HG03354 (cell line): Measurements from ENCODE around the gene ZNF236.

Source experiments
- ATAC-seq: cut with Tn5 transposase; IDR thresholded peaks from one replicate; pipeline ENCODE4 v1.9.1; 2021; ENCODE audit warnings: mild to moderate bottlenecking; ENCODE audit not compliant: unreplicated experiment, poor library complexity, severe bottlenecking

Gene ZNF236

DNA sequence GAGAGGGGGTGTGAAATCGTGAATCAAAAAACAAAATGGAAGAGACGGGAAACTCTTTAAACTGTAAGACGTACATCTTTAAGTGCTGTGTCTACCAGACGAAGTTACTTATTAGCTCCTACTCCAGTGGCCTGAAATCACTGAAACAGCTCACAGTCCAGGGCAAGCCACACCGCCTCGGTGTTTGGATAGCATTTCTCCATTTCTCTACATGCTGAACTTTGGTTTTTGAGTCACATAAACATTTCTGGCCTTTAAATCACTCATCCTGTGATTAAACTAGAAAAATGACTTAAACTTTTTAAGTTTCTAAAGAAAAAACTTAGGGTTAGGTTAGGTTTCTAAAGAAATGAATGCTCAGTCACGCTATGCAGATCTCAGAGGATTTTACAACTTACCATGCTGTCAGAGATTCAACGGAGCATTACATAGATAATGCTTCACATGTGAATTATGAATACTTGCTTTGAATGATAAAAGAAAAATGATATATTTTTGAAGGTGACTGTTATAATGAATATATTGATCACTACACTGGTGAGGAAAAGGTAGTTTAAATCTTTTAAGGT lies 171.8 kb downstream of the ZNF236 start:
- no peak for ATAC-seq

DNA sequence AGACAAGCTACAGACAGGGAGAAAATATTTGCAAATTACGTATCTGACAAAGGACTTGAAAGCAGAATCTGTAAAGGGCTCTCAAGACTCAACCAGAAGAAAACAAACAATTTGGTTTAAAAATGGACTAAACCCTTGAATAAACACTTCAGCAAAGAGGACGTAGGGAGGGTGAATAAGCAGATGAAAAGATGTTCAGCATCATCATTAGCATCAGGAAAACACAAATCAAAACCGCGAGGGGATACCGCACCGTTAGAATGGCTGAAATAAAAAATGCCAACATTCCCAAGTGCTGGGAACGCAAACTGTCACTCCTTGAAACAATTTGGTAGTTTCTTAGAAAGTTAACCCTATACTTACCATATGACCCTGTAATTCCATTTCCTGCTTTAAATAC lies 173.5 kb downstream of the ZNF236 start:
- no peak for ATAC-seq

DNA sequence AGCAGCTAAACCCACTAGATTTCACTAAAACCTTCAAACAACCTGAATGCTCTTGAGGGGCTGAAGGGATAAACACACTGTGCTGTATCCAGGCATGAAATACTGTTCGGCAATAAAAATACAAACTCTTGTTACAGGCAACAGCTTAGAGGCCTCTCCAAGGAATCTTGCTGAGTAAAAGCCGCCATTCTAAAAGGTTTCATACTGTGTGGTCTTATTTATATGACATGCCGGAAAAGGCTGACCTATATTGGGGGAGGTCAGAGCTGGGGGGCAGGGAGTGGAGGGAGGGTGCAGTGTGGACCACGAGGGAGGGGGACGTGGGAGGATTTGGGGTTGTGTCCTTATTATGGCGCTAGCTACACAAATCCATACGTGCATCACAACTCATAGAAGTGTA lies 174.1 kb downstream of the ZNF236 start:
- ATAC-seq: no peak

DNA sequence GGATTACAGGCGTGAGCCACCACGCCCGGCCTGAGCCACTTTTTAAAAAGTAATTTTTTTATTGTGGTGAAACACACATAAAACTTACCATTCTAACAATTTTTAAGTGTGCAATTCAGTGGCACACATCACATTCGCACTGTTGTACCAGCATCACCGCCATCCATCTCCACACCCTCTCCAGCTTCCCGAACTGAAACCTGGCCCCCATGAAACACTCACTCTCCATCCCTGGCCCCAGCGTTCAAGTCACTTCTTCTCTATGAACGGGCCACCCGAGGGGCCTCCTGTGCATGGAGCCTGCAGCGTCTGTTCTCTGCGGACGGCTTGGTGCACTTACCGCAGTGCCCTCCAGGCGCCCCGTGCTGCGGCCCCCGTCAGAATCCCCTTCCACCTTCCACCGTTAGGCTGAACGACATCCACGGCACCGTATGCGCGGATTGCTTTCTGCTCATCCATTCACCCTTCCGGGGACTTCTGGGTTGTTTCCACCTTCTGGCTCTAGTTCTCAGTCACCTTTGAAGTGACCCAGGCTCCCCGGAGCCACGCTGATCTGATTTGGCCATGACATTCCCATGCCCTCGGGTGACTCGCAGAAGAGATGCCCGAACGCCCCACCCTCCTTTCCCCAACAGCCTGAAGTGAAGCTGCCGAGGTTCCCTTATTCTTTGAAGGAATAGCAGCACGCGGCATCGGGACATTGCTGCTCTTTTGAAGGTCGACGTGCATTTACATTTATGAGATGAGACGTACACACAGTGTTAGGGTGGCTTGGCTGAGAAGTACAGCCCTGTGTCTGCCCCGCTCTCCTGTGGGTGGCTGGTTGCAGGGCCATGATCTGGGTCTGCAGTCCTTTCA lies 175.8 kb downstream of the ZNF236 start:
- no peak for ATAC-seq

DNA sequence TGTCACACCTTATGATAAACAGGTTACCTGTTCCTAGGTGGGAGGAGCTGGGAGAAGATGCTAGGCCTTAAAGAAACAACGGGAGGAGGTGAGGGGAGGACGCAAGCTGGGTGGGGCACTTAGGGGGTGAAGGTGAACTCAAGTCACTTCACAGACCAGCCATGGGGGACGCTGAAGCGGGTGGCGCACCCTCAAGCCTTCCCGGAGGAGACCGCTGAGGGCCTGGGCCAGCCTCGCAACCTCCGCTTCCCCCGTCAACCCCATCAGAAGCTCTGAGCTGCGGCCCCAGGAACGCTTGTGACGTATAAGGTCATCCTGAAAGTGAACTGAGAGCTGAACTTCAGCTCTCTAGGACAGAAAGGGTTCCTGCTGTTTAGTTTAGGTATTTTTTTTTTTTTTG lies 176.7 kb downstream of the ZNF236 start:
- no peak for ATAC-seq

DNA sequence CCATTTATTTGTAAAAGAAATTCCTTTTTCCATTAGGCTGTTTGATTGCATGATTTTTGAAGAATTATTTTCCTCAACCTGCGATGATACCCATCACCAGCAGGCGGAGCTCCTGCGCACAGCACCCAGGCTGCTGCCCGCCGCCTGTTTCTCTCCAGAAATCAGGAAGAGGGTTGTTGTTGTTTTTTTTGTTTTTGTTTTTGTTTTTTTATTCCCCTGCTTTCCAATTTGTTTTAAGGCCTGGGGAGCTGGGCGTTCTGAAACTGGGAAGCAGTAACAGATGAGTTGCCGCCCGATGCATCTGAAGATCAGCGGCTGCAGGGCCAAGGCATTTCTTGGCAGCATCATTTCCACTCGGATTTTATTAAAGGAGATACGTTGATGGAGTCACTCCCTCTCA lies 178.2 kb downstream of the ZNF236 start:
- ATAC-seq: peak; percentile 59

DNA sequence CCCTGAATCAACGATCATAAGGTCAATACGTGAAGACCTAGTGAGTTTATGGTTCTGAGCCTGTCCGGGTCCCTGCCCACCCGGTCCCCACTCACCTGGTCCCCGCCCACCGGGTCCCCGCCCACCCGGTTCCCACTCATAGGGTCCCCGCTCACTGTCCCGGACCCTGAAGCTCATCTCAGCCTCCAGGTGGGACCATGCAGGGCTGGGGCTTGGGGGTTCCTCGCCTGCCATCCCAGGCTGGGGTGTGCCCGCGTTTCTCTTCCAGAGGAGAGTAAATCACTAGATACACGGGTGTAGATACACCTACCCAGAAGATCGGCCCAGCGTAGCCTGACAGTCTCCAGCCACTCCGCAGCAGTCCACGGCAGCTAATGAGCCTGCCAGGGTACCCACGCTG lies 178.7 kb downstream of the ZNF236 start:
- no peak for ATAC-seq

DNA sequence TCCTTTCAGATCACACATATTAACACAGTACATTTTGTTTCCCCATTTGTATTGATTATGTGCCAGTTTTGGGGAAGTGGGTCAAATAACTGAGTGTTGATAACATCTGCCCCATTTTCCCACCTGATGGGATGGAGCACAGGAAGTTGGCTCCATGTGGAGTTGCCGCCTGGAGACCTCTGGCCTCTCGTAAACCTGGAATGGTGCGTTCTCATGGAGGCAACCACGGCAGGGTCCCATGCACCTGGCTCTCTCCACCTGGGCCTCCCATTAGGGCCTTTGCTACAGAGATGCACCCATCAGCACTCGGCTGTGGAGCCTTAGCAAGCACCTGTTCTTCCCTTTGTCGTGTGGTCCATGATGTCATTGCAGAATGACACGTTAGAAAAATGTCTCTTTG lies 179.6 kb downstream of the ZNF236 start:
- no peak for ATAC-seq

DNA sequence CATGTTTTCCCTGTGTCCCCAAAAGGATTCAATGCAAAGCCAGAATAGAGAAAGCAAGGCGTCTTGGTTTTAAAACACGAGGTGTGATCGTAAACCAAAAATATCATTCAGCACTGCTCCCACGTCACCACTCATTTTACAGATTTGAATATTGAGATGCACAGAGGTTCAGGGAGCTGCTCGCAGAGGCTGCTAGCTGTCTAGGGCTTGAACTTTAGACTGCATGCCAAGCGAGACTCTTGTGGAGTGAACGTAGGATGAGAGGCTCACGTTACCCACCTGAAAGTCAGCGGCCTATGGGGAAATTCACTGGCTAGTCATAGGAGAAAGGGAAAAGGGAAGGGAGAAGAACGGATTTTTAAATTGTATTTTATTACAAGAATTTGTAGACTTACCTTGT lies 180.1 kb downstream of the ZNF236 start:
- no peak for ATAC-seq

DNA sequence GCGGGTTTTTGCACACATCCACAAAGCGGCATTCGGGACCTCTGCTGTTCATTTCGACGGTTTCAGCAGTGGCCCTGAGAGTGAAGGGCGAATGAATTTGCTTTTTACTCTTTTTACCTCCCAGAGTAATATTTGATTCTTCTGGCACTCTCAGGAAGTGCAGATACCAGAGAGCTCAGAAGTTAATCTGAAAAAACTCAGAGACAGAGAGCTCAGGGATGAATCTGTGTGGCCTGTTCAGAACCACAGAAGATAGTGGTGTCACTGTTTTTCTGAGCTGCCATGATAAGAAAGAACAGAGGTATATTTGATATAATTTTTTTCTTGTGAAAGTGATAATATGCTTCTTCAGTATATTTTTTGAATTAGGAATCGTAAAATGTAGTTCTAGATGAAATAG lies 181.0 kb downstream of the ZNF236 start:
- no peak for ATAC-seq

DNA sequence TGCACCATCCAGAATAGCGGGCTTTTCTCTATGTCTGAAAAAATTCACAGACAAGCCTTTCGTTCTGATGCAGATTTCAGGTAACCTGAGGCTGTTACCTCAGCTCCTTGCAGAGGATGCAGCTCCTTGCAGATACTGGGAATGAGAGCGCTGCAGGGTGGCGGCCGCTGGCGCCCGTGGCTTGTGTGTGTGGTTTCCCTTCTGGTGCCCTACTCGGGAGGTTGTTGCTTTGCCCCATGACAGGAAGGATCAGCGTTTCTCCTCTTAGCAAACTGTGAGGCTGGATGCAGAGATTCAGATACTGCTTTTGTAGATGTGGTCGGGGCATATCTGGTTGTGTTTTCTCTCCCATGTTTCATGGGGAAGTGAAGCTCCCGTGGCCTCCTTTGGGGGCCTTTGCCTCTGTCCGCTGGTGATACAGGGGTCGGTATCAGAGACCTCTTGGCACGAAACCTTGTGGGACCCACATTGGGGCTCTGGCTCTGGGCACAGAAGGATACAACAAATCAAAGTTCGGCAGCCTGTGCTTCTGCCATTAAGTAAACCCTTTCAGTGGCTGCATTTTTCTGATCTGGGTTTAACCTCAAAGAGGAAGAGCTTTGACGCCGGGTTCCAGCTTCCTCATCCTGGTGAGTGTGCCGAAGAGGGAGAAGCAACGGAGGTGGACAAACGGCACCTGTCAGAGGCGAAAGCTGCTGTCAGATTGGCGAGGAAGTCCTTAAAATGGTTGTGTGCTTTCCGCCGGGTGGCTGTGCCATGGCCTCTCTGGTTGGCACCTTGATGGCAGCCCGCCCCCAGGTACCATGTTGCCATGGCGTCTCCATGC lies 182.4 kb downstream of the ZNF236 start:
- no peak for ATAC-seq

DNA sequence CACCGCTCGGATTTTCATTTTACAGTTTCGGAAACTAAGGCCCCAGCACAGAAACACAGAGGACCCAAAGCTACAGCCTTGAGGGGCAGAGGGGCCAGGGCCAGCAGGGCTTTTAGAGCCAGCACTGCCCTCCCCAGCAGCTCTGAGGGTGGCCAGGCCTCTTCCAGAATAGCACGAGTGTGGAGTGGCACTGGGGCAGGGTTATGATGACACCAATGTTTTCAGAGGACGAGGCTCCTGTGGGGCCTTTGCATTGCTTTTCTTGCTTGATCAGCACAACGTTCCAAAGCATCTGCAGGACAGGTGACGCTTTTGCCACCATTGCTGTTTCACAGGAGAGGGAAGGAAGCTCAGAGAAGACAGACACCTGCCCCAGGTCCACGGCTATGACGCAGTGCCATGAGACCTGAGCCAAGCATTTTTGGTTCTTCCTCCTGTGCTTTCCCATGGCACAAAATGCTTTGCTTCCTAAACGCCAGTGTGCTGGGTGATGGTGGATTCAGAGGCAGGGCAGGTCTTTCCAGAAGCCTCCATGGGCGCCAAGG lies 183.4 kb downstream of the ZNF236 start:
- no peak for ATAC-seq

DNA sequence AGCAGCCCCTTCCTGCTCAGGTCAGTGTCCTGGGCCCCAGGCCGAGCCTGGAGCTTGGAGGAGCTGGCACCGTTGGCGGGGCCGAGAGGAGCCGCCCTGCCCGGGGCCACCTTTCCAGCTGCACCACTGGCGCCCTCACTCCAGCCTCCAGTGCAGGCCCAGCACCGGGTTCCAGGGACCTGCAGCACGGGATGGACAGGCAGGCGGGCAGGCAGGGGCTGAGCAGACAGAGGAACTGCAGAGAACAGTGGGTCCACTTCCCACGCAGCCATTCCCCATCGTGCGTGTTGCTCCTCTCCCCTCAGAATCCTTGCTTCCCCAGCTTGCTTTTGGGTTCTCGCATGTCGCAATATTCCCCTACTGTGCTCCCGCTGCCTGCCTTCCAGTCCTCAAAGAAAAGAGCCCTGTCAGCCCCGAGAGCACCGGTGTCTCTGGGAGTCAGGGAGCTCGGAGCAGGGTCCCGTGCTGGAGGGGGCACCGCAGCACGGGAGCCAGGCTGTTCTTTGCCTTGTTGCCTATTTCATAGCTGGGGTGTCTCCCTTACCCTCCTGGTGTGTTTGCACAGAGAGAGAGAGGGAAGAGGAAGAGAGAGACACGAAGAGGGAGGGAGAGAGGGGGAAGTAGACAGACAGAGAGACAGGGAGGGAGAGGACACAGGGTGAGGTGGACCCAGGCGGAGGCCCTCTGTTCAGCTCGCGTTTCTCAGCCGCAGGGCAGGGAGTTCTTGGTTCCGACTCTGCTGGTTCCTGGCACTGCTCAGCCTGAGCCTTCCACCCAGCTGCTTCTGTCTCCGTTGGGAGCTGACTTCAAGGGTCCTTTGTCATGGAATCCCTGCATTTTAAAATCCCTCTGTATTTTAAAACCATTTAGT lies 184.2 kb downstream of the ZNF236 start:
- ATAC-seq: no peak

DNA sequence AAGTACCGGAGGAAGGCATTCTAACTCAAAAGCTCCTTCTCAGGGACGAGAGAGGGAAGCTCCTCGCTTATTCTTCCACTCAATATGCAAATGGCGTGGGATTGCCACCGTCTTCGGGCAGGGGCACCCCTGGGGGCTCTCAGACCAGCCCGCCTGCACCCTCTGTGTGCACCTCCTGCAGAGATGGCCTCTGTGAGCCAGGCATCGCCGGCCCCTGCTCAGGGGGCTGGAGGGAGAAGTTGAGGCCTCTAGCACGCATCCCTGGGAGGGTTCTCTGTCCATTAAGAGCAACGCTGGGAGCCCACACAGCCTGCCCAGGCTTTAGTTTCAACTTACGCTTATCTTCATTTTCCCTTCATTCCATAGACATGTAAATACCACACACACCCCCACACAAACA lies 184.9 kb downstream of the ZNF236 start:
- no peak for ATAC-seq

DNA sequence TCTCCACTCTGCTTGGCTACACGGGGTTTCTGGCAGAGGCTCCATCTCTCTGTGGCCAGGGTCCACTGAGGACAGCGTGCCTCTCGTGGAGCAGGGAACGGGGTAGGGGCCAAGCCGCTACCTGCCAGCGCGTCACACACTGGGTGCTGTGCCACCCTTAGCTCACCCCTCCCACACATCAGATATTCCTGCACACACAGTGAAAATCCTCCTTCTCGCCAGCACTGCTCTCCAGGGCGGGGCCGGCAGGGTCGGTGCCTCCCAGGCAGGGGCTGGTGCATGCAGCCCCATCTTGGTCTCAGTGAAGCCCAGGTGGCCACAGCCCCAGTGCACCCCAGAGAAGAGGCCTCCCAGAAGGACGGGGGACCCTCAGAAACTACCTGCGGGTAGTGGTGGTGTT lies 185.6 kb downstream of the ZNF236 start:
- ATAC-seq: no peak

DNA sequence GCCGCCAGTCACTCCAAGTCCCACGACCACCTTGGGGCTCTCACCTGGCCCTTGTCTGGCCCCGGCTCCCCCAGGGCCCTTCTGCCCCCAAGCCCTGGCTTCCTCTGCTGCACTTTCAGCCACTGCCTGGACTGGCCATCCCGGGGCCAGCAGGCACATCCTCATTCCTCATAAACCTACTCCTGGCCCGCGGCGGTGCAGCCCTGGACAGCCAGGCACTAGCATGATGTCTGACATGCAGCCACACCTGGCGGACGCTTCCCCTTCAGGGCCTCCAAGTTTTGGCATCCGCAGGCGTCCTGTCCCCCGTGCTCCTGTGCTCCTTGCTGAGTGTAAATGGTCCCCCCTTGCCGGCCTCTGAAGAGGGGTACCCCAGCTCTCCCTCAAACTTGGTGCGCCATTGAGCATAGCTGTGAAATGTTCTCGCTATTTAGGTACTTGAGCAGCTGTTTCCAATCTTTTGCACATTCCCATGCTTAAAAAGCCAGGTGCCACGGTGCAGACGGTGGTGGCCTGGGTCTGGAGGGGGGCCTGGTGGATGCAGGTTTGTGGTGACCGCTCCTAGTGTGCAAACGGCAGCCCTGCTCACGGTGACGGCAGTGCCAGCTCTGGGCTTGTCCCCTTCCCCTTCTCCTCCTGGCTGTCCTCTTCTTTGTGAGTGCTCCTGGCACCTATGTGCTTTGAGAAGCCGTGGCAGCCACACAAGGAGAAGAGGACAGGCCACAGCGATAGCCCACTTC lies 186.4 kb downstream of the ZNF236 start:
- ATAC-seq: no peak

DNA sequence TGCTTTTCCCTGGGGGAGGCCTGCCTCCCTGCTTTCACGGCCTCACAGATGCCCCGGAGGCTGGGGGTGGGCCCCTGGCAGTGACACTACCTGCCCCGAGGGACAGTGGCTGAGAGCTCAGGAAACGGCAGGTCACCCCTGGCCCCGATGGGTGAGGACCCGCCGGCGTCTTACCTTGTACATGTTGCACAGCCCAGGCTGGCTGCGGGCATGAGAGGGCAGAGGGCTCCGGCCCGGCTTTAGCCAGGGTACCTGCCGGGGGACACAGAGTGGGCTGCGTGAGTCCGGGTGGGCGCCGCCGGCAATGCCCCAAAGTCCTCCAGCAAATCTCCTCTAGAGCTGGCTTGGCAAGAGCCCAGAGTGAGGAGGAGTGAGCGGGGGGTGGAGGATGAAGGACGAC lies 187.3 kb downstream of the ZNF236 start:
- ATAC-seq: no peak

DNA sequence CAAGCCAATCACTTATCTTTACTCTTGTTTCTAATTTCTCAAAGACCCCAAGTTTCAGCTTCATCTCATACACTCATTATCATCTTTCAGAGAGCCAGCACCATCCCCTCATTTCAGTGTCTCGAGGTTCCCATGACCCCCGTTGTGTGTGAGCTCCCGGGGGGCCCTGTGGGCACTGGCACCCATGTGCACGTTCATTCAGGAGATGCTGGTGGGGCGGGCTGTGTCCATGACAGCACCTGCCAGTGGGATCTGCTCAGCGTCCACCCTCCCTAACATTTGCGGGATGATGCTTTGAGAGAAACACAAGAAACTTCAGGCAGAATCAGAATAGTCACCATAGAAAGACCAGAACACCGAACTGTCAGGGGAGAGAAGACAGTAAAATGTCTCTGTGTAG lies 189.8 kb downstream of the ZNF236 start:
- no peak for ATAC-seq
